ENCODE measurements around the gene SRGAP3. TPM values are rescaled to one million over a fixed set of nuclear protein-coding genes. Genes with fewer than 3 reads are reported as not detected.

The SRGAP3 gene
- total RNA-seq, 3 donors from 2014 or later: 0.27 to 2.0 (median 0.42) TPM

- ATAC-seq (no peak), DNase-seq (no peak)
- no peak overlapping the region for H3K4me3 Mint-ChIP-seq
- H3K36me3 Mint-ChIP-seq (ENCODE audit: insufficient read depth): no peaks in the 10 kb centered on the region
- H3K9me3 Mint-ChIP-seq: no peaks in the 10 kb centered on the region
- H3K4me1 Mint-ChIP-seq (ENCODE audit: low read depth): no peaks in the 10 kb centered on the region
- H3K27me3 Mint-ChIP-seq (ENCODE audit: low read depth): no peaks in the 10 kb centered on the region
These were observed 42.2 kb downstream of the SRGAP3 start for GRCh38 chr3:9207116-9207763.

- Mint-ChIP-seq H3K27me3 (ENCODE audit: low read depth) (no peaks in the 10 kb centered on the region), H3K9me3 (no peaks in the 10 kb centered on the region), H3K36me3 (ENCODE audit: insufficient read depth) (no peaks in the 10 kb centered on the region), H3K4me1 (ENCODE audit: low read depth) (no peaks in the 10 kb centered on the region), H3K4me3 (no peak overlapping the region)
- DNase-seq: no peak
- ATAC-seq: no peak
These were observed 43.2 kb downstream of the SRGAP3 start for GRCh38 chr3:9206287-9206686.

GRCh38 chr3:9205345-9206143, 43.9 kb downstream of the SRGAP3 start:
- H3K27me3 Mint-ChIP-seq (ENCODE audit: low read depth): no peaks in the 10 kb centered on the region
- no peaks in the 10 kb centered on the region for H3K36me3 Mint-ChIP-seq (ENCODE audit: insufficient read depth)
- no peaks in the 10 kb centered on the region for H3K4me1 Mint-ChIP-seq (ENCODE audit: low read depth)
- ATAC-seq: no peak
- no peaks in the 10 kb centered on the region for H3K9me3 Mint-ChIP-seq
- no peak overlapping the region for H3K4me3 Mint-ChIP-seq
- DNase-seq: no peak

GRCh38 chr3:9204253-9204992, 45.0 kb downstream of the SRGAP3 start:
- no peak for DNase-seq
- H3K36me3 Mint-ChIP-seq (ENCODE audit: insufficient read depth): no peaks in the 10 kb centered on the region
- no peaks in the 10 kb centered on the region for H3K27me3 Mint-ChIP-seq (ENCODE audit: low read depth)
- no peaks in the 10 kb centered on the region for H3K9me3 Mint-ChIP-seq
- H3K4me1 Mint-ChIP-seq (ENCODE audit: low read depth): no peaks in the 10 kb centered on the region
- ATAC-seq: no peak
- no peak overlapping the region for H3K4me3 Mint-ChIP-seq

DNA sequence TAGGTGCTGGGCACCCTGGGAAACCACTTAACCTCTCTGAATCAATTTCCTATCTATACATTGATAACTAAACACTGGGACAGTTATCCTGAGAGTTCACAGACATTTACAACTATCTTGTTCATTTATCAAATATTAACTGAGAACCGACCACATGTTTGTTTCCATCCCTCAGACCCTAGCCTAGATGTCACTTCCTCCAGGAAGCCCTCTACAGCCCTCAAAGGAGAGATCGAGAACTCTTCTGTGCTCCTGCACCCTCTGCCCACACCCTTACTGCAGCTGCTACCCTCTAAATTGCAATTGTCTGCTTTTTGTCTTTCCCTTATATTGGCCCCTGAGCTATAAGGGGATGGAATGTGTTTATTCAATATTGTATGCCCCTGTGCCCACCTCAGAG, 46.1 kb downstream of the SRGAP3 start:
- no peak overlapping the region for H3K4me3 Mint-ChIP-seq
- H3K27me3 Mint-ChIP-seq (ENCODE audit: low read depth): no peaks in the 10 kb centered on the region
- no peaks in the 10 kb centered on the region for H3K4me1 Mint-ChIP-seq (ENCODE audit: low read depth)
- no peaks in the 10 kb centered on the region for H3K9me3 Mint-ChIP-seq
- ATAC-seq: no peak
- no peaks in the 10 kb centered on the region for H3K36me3 Mint-ChIP-seq (ENCODE audit: insufficient read depth)
- no peak for DNase-seq

DNA sequence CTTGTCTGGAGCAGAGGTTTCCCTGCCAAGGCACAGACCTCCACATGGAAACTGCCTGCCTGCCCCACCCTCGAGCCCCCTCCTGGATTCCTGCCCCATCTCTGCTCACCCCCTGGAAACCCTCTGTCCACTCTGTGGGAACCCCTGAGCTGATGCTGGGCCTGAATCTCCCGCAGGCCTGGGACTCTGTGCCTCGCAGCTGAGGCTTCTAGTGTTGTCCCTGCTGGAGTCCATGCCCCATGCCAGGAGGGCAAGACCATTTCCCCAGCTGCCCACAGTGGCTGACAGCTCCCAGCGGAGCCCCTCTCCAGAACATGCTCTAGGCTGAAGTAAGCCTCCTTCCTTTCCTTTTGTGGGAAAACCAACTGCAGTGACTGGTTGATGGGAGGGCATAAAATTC, 46.9 kb downstream of the SRGAP3 start:
- Mint-ChIP-seq H3K27me3 (ENCODE audit: low read depth) (no peaks in the 10 kb centered on the region), H3K36me3 (ENCODE audit: insufficient read depth) (no peaks in the 10 kb centered on the region), H3K9me3 (no peaks in the 10 kb centered on the region), H3K4me3 (no peak overlapping the region), H3K4me1 (ENCODE audit: low read depth) (no peaks in the 10 kb centered on the region)
- DNase-seq (no peak), ATAC-seq (no peak)

DNA sequence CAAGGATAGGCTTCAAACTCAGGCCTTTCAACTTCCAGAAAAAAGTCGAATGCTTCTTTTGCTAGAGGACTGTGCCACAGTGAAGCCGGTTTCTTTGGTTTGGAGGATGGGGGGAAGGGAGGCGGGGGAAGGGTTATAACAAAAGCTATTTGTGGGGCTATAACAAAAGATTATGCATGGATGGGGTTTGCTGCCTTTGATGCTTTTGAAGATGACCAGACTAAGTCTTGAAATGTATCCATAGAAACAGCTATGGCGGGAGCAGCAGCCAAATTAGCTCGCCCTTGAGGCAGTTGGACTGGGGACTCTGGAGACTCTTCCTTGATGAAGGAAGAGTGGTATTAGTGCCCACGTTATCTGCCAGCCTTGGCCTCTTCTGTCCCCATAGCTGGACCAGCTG, 47.5 kb downstream of the SRGAP3 start:
- Mint-ChIP-seq H3K27me3 (ENCODE audit: low read depth) (no peaks in the 10 kb centered on the region), H3K9me3 (no peaks in the 10 kb centered on the region), H3K4me3 (no peak overlapping the region), H3K4me1 (ENCODE audit: low read depth) (no peaks in the 10 kb centered on the region), H3K36me3 (ENCODE audit: insufficient read depth) (no peaks in the 10 kb centered on the region)
- DNase-seq: no peak
- no peak for ATAC-seq

DNA sequence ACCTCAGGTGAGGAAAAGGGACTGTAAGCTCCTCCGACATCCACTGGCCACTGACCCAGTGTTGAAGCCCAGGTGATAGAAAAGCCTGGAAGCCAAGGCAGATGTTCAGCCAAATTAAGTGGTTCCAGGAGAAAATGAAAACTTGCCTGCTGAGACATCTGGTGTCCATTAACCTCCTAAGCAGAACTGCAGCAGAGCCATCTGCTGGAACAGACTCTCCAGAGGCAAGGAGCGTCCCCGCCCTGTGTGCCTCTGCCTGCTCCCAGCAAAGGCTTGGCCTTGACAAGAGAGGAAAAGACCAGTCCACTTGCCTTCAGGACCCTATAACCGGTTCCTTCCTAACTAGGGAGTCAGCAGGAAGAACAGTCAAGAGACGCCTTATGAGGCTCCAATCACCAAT, 48.2 kb downstream of the SRGAP3 start:
- Mint-ChIP-seq H3K4me3 (no peak overlapping the region), H3K9me3 (no peaks in the 10 kb centered on the region), H3K4me1 (ENCODE audit: low read depth) (no peaks in the 10 kb centered on the region), H3K27me3 (ENCODE audit: low read depth) (no peaks in the 10 kb centered on the region), H3K36me3 (ENCODE audit: insufficient read depth) (no peaks in the 10 kb centered on the region)
- DNase-seq (no peak), ATAC-seq (no peak)

DNA sequence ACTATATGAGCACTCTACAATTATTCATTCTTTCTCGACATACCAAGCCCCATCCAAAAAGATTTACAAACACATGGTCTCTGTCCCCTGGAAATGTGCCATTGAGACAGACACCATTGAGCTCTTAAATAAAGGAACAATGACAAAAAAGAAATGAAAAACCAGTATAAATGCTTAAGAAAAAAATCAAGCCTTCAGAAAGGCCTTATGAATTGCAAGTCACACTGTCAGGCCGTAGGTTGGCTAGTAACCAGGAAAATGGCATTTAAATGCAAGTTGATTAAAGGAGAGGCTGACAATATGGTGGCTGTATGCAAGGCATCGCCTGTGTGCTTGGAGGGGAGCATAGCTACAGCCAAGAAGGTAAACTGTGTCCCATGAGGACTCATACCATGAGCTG, 49.7 kb downstream of the SRGAP3 start:
- DNase-seq: no peak
- H3K36me3 Mint-ChIP-seq (ENCODE audit: insufficient read depth): no peaks in the 10 kb centered on the region
- H3K9me3 Mint-ChIP-seq: no peaks in the 10 kb centered on the region
- no peak overlapping the region for H3K4me3 Mint-ChIP-seq
- no peak for ATAC-seq
- H3K27me3 Mint-ChIP-seq (ENCODE audit: low read depth): no peaks in the 10 kb centered on the region
- H3K4me1 Mint-ChIP-seq (ENCODE audit: low read depth): no peaks in the 10 kb centered on the region

DNA sequence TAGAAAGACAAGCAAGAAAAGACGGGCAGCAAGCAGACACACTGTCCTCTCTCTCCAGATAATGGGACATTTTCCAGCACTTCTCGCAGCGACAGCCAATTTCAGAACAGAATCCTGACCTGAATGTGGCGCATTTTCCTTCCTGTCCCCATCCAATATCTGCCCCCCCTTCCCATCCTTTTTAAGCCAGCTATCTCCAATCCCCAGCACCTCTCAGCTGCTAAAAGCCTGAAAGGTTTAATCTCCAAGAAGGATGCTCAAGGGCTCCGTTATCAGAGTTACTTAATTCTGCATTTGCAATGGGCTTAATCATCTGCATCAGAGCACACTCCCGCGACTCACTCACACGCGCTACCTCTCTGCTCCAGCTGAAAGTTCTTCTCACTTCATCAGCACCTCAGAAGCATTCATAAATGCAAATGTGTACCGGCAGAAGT, 50.5 kb downstream of the SRGAP3 start:
- H3K36me3 Mint-ChIP-seq (ENCODE audit: insufficient read depth): no peaks in the 10 kb centered on the region
- H3K27me3 Mint-ChIP-seq (ENCODE audit: low read depth): no peaks in the 10 kb centered on the region

DNA sequence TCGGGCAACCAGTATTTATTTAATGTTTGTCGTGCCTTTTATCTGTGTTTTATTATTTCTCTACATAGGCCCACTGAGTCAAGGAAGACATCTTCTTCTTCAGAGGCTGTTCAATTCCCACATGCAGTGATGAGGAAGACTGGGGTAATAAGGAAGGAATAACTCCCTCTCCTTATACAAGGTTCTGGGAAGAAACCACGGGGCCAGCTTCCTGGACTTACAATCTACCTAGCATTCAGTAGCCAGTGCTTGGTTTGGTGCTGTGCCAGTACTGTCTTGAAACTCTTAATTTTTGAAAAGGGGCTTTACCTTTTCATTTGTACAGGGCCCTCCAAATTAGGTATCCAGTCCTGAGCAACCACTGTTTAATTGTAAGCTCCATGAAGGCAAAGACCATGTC, 51.2 kb downstream of the SRGAP3 start:
- Mint-ChIP-seq H3K9me3 (no peaks in the 10 kb centered on the region), H3K4me1 (ENCODE audit: low read depth) (no peaks in the 10 kb centered on the region), H3K27me3 (ENCODE audit: low read depth) (no peaks in the 10 kb centered on the region), H3K36me3 (ENCODE audit: insufficient read depth) (no peaks in the 10 kb centered on the region), H3K4me3 (no peak overlapping the region)
- no peak for ATAC-seq
- DNase-seq: no peak

More for the DNA sequence above, 50.5 kb downstream of the SRGAP3 start:
- DNase-seq (no peak), ATAC-seq (no peak)
- no peaks in the 10 kb centered on the region for H3K9me3 Mint-ChIP-seq
- H3K4me3 Mint-ChIP-seq: no peak overlapping the region
- H3K4me1 Mint-ChIP-seq (ENCODE audit: low read depth): no peaks in the 10 kb centered on the region

GRCh38 chr3:9196020-9196419, 53.4 kb downstream of the SRGAP3 start:
- Mint-ChIP-seq H3K4me1 (ENCODE audit: low read depth) (no peaks in the 10 kb centered on the region), H3K4me3 (no peak overlapping the region), H3K9me3 (no peaks in the 10 kb centered on the region), H3K36me3 (ENCODE audit: insufficient read depth) (no peaks in the 10 kb centered on the region), H3K27me3 (ENCODE audit: low read depth) (no peaks in the 10 kb centered on the region)
- DNase-seq (no peak), ATAC-seq (no peak)

GRCh38 chr3:9195390-9195789, 54.1 kb downstream of the SRGAP3 start:
- ATAC-seq (no peak), DNase-seq (no peak)
- Mint-ChIP-seq H3K4me1 (ENCODE audit: low read depth) (no peaks in the 10 kb centered on the region), H3K36me3 (ENCODE audit: insufficient read depth) (no peaks in the 10 kb centered on the region), H3K4me3 (no peak overlapping the region), H3K9me3 (no peaks in the 10 kb centered on the region), H3K27me3 (ENCODE audit: low read depth) (no peaks in the 10 kb centered on the region)

DNA sequence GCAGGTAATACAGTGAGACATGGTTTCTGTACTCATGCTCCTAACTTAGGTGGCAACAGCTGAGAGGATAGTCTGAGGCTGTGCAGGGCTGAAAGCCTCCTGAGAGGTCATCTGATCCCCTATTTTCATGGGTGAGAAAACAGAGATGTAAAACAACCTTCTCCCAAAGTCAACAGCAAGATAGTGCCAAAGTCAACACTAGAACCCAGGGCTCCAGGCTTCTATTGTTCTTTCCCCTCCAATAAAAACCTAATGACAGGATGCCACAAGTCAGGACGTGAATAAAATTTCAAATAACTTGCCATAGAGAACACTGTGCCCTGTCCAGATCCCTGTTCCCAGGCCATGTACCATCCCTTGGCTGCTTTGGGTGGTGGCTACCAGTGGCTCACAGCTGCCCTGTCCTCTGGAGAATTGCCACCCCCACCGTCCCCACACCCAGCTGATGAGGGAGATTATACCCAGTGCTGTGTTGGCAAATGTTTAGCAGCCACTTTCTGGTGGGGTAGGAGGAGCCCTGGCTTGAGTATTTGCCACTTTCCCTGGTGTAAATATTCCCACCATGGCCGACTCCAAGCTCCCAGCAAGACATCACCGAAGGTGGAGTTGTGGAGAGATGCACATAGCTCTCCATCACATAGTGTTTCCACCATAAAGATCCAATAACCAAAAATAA, 54.8 kb downstream of the SRGAP3 start:
- no peaks in the 10 kb centered on the region for H3K36me3 Mint-ChIP-seq (ENCODE audit: insufficient read depth)
- H3K4me1 Mint-ChIP-seq (ENCODE audit: low read depth): no peaks in the 10 kb centered on the region
- ATAC-seq (no peak), DNase-seq (no peak)
- H3K4me3 Mint-ChIP-seq: no peak overlapping the region
- H3K27me3 Mint-ChIP-seq (ENCODE audit: low read depth): no peaks in the 10 kb centered on the region
- H3K9me3 Mint-ChIP-seq: no peaks in the 10 kb centered on the region

Measured in activated T-cell treated with anti-CD3 and anti-CD28 coated beads, Interleukin-2, amount 50 U/mL, for 4 hours (primary cell).